BE2C (cell line): ENCODE data around the gene OVCA2.
A peak's percentile ranks its signal among the peaks of the same experiment; 100 is the strongest.

ENCODE experiments used
- DNase-seq: peaks from one replicate; pipeline ENCODE4 v3.0.0-alpha.2; 2020
- H3K27me3 ChIP-seq: fragments of 250-450 bp; sonication (Bioruptor Pico); 2 replicates; pipeline ENCODE4 v1.5.1; 2020; ENCODE audit warnings: mild to moderate bottlenecking
- H3K36me3 ChIP-seq: fragments of 250-450 bp; sonication (Bioruptor Pico); 2 replicates; pipeline ENCODE4 v1.5.1; 2020; ENCODE audit warnings: mild to moderate bottlenecking
- H3K4me1 ChIP-seq: fragments of 250-450 bp; sonication (Bioruptor Pico); 2 replicates; pipeline ENCODE4 v1.5.1; 2020
- H3K4me3 ChIP-seq: 2 replicates; pipeline ENCODE4 v1.5.1; 2011; ENCODE audit warnings: low read depth, low read length
- H3K9me3 ChIP-seq: fragments of 250-450 bp; sonication (Bioruptor Pico); 2 replicates; pipeline ENCODE4 v1.5.1; 2020
- CTCF ChIP-seq: IDR thresholded peaks from 2 replicates; pipeline ENCODE4 v1.5.1; 2012; ENCODE audit warnings: mild to moderate bottlenecking, low read depth, low read length

The OVCA2 gene

GRCh38 chr17:2054262-2054511 is 12.4 kb downstream of the OVCA2 start:
- H3K36me3 ChIP-seq: no peaks in the 10 kb centered on the region
- no peaks in the 10 kb centered on the region for H3K9me3 ChIP-seq
- no peaks in the 10 kb centered on the region for H3K4me1 ChIP-seq
- no peak; the same call in 1 of the 2 replicates for TF ChIP-seq CTCF
- DNase-seq: no peak
- peaks cover 32% of the 10 kb centered on the region for H3K27me3 ChIP-seq
- peak overlapping the region; percentile 51 for H3K4me3 ChIP-seq

- no peaks in the 10 kb centered on the region for H3K9me3 ChIP-seq
- DNase-seq: peak; percentile 67
- peaks cover 32% of the 10 kb centered on the region for H3K27me3 ChIP-seq
- H3K4me3 ChIP-seq: peak within 1 kb of the TSS; percentile 51
- TF ChIP-seq CTCF: peak; percentile 37
- no peaks in the 10 kb centered on the region for H3K36me3 ChIP-seq
- no peaks in the 10 kb centered on the region for H3K4me1 ChIP-seq
Measured at GRCh38 chr17:2054512-2055291, 12.9 kb downstream of the OVCA2 start, which contains the start of gene HIC1. TSS of gene HIC1 (plus strand) at chr17:2055103. CDS start at chr17:2056691, 1,588 bp downstream.

- Histone ChIP-seq H3K9me3 (no peaks in the 10 kb centered on the region), H3K36me3 (no peaks in the 10 kb centered on the region), H3K4me1 (no peaks in the 10 kb centered on the region), H3K4me3 (peak overlapping the region; percentile 37), H3K27me3 (peaks cover 27% of the 10 kb centered on the region)
- TF ChIP-seq CTCF: no peak
- DNase-seq: no peak
Measured at GRCh38 chr17:2055292-2056205, 13.7 kb downstream of the OVCA2 start.

GRCh38 chr17:2056206-2057174 is 14.7 kb downstream of the OVCA2 start:
- Histone ChIP-seq H3K9me3 (no peaks in the 10 kb centered on the region), H3K4me3 (no peak overlapping the region), H3K27me3 (peaks cover 22% of the 10 kb centered on the region), H3K4me1 (no peaks in the 10 kb centered on the region), H3K36me3 (no peaks in the 10 kb centered on the region)
- DNase-seq: no peak
- no peak for TF ChIP-seq CTCF

GRCh38 chr17:2057175-2057759 is 15.4 kb downstream of the OVCA2 start:
- Histone ChIP-seq H3K9me3 (no peaks in the 10 kb centered on the region), H3K4me3 (no peak overlapping the region), H3K27me3 (peaks cover 15% of the 10 kb centered on the region), H3K4me1 (no peaks in the 10 kb centered on the region), H3K36me3 (no peaks in the 10 kb centered on the region)
- DNase-seq: no peak
- no peak for TF ChIP-seq CTCF
